ENCODE data around the gene XAGE1B. TPM values are rescaled to one million over a fixed set of nuclear protein-coding genes. Genes with fewer than 3 reads are reported as not detected.
"Not testable (repeated sequence)": the region's sequence is repeated elsewhere in the genome, so short reads cannot be mapped to it uniquely, and the experiment has no call there.

Gene XAGE1B
- total RNA-seq, 4 donors from 2014 or later: not detected

GRCh38 chrX:52544147-52544840 lies 27.4 kb upstream of the XAGE1B start:
- Histone ChIP-seq H3K36me3 (no peaks in the 10 kb centered on the region), H3K4me1 (no peaks in the 10 kb centered on the region), H3K4me3 (replicated peaks in 1 of 3) (no peak overlapping the region), H3K27me3 (no peaks in the 10 kb centered on the region), H3K9me3 (no peaks in the 10 kb centered on the region), H3K27ac (no peak overlapping the region)
- 95 to 96% methylated on average over 19 to 21 of the region's 21 CpGs for WGBS, 2 donors
- no peak for TF ChIP-seq POLR2A (IDR thresholded peaks at IDR 0.05)
- TF ChIP-seq CTCF (IDR thresholded peaks at IDR 0.05): no peak
- intact Hi-C loops (cut with DNase I): no loop called here
- DNase-seq: no peak

GRCh38 chrX:52542311-52542710 lies 25.4 kb upstream of the XAGE1B start:
- intact Hi-C loops (cut with DNase I): no loop called here
- Histone ChIP-seq H3K4me1 (no peaks in the 10 kb centered on the region), H3K9me3 (no peaks in the 10 kb centered on the region), H3K36me3 (no peaks in the 10 kb centered on the region), H3K27ac (no peak overlapping the region), H3K27me3 (no peaks in the 10 kb centered on the region), H3K4me3 (replicated peaks in 1 of 3) (no peak overlapping the region)
- TF ChIP-seq POLR2A (IDR thresholded peaks at IDR 0.05) (no peak), CTCF (IDR thresholded peaks at IDR 0.05) (no peak)
- no peak for DNase-seq
- whole genome bisulfite sequencing, 2 donors: 80 to 82% methylated on average over 6 of the region's 6 CpGs

GRCh38 chrX:52541051-52541450 lies 24.2 kb upstream of the XAGE1B start:
- whole genome bisulfite sequencing, 2 donors: 71 to 75% methylated on average over 2 to 4 of the region's 4 CpGs
- not testable (repeated sequence) for H3K4me1 ChIP-seq; H3K4me3 ChIP-seq (replicated peaks in 1 of 3)

GRCh38 chrX:52516110-52516986 lies 515 bp downstream of the XAGE1B start:
- intact Hi-C loops (cut with DNase I); H3K27me3 ChIP-seq; H3K4me1 ChIP-seq; H3K4me3 ChIP-seq (replicated peaks in 1 of 3); H3K9me3 ChIP-seq; H3K27ac ChIP-seq; H3K36me3 ChIP-seq; DNase-seq: not testable (repeated sequence)
- WGBS, 2 donors: no CpG with 5 or more reads among the region's 27 CpGs

More at GRCh38 chrX:52541051-52541450, 24.2 kb upstream of the XAGE1B start:
- H3K9me3 ChIP-seq; H3K36me3 ChIP-seq; intact Hi-C loops (cut with DNase I); H3K27ac ChIP-seq; DNase-seq; H3K27me3 ChIP-seq: not testable (repeated sequence)

- intact Hi-C loops (cut with DNase I); DNase-seq; H3K27ac ChIP-seq; H3K4me1 ChIP-seq; H3K4me3 ChIP-seq (replicated peaks in 1 of 3); H3K9me3 ChIP-seq; H3K27me3 ChIP-seq; H3K36me3 ChIP-seq: not testable (repeated sequence)
- WGBS, 2 donors: no CpG with 5 or more reads among the region's 6 CpGs
Measured at GRCh38 chrX:52511126-52511525, 5.7 kb downstream of the XAGE1B start.

GRCh38 chrX:52509916-52510315 lies 6.9 kb downstream of the XAGE1B start:
- TF ChIP-seq CTCF (IDR thresholded peaks at IDR 0.05) (no peak), POLR2A (IDR thresholded peaks at IDR 0.05) (no peak)
- Histone ChIP-seq H3K36me3 (no peaks in the 10 kb centered on the region), H3K27ac (no peak overlapping the region), H3K4me3 (replicated peaks in 1 of 3) (no peak overlapping the region), H3K27me3 (no peaks in the 10 kb centered on the region), H3K4me1 (no peaks in the 10 kb centered on the region), H3K9me3 (no peaks in the 10 kb centered on the region)
- intact Hi-C loops (cut with DNase I): no loop called here
- DNase-seq: no peak
- WGBS, 2 donors: 77 to 87% methylated on average over 6 of the region's 6 CpGs
